Vagina (tissue), 2 donors: Measurements from ENCODE around the gene DST. TPM values are rescaled to one million over a fixed set of nuclear protein-coding genes. Genes with fewer than 3 reads are reported as not detected.
A peak's percentile ranks its signal among the peaks of the same experiment; 100 is the strongest.

Experiments
- DNase-seq, 2 donors: peaks; one replicate each; pipeline ENCODE4 v3.0.0-alpha.2; 2017; ENCODE audit errors: extremely low spot score in 2 of 2
- H3K27ac ChIP-seq: fragments of 200-600 bp; sonication (generic); one replicate; pipeline ENCODE4 v1.5.1; 2019
- H3K27me3 ChIP-seq: fragments of 200-600 bp; sonication (generic); one replicate; pipeline ENCODE4 v1.5.1; 2019
- H3K36me3 ChIP-seq, 2 donors: fragments of 200-600 bp; sonication (generic); one replicate each; pipeline ENCODE4 v1.5.1; 2017 to 2019
- H3K4me1 ChIP-seq: fragments of 200-600 bp; sonication (generic); one replicate; pipeline ENCODE4 v1.5.1; 2019
- H3K4me3 ChIP-seq, 2 donors: fragments of 200-600 bp; sonication (generic); 1 replicate in 1 of 2; 2 replicates in 1 of 2; pipeline ENCODE4 v1.5.1; 2016 to 2019
- H3K9me3 ChIP-seq: fragments of 200-600 bp; sonication (generic); one replicate; pipeline ENCODE4 v1.5.1; 2019
- POLR2A ChIP-seq, 2 donors: fragments of 450-650 bp; IDR thresholded peaks; one replicate each; pipeline ENCODE4 v1.6.1; 2017; ENCODE audit warnings: antibody characterized with exemption in 2 of 2, mild to moderate bottlenecking in 2 of 2, moderate library complexity in 2 of 2
- POLR2AphosphoS5 ChIP-seq, 2 donors: sonication (generic); formaldehyde crosslinking; IDR thresholded peaks; one replicate each; pipeline ENCODE4 v1.9.0; 2017; ENCODE audit warnings: antibody characterized with exemption in 2 of 2, mild to moderate bottlenecking in 2 of 2, low read depth in 1 of 2; ENCODE audit not compliant: insufficient read depth in 1 of 2
- intact Hi-C: fragments of 100-400 bp; cut with DNase I; formaldehyde crosslinking; loops from one replicate; pipeline ENCODE4 v1.15.1; 2023
- total RNA-seq: library from RNA; depleted of rRNA; stranded (reverse); fragments of >200 nt; gene quantifications from one replicate; pipeline ENCODE4 v1.2.3, GENCODE V29; 2016
- TF ChIP-seq, protein P1 (sequence below), 3 experiments: fragments of 450-650 bp in 2 of 3; fragments of 200-600 bp in 1 of 3; sonication (generic) in 1 of 3; IDR thresholded peaks; one replicate each; pipeline ENCODE4 v1.5.1; 2017 to 2019; ENCODE audit warnings: antibody characterized with exemption in 3 of 3, mild to moderate bottlenecking in 2 of 3, moderate library complexity in 2 of 3

The DST gene
- total RNA-seq, 1 donor from 2014 or later: 460 TPM

DNA sequence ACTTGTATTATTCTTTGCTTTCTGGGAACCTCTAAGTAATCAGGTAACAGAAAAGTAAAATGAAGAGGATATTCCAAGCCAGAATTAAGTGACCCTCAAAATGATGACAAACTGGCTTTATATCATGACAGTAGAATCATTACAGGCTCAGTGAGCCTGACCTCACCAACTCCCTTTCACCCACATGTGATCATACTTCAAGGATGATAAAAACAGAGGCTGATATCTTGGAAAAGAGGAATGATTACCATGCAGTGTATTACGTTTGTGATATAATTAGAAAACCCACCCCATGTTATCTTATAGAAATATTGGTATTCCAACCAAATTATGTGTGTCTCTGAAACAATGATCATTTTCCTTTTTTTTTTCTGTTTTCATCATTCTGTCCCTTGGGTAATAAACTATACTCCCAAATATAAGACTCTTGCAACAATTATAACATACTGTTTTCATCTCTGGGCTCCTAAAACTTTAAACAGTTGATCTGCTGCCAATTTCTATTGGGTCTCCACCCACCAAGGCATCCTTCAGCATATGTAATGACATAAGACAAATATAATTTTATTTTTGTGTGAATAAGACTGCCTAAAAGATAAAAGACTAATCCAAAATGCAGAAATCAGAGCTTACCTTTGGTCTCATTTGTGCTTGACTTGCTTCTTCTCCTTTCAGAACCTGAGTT lies 115.7 kb downstream of the DST start:
- intact Hi-C loops: no loop called here
- Histone ChIP-seq H3K9me3 (no peaks in the 10 kb centered on the region), H3K36me3 (peaks cover 0 to 64% of the 10 kb centered on the region in 2 donors), H3K27me3 (no peaks in the 10 kb centered on the region), H3K4me3 (no peak overlapping the region), H3K27ac (peak overlapping the region; percentile 81), H3K4me1 (peaks cover 64% of the 10 kb centered on the region)
- TF ChIP-seq POLR2A (IDR thresholded peaks at IDR 0.05) (no peak), POLR2AphosphoS5 (IDR thresholded peaks at IDR 0.05; ENCODE audit: insufficient read depth in 1 of 2, low read depth in 1 of 2) (no peak)
- TF ChIP-seq, protein P1, sequence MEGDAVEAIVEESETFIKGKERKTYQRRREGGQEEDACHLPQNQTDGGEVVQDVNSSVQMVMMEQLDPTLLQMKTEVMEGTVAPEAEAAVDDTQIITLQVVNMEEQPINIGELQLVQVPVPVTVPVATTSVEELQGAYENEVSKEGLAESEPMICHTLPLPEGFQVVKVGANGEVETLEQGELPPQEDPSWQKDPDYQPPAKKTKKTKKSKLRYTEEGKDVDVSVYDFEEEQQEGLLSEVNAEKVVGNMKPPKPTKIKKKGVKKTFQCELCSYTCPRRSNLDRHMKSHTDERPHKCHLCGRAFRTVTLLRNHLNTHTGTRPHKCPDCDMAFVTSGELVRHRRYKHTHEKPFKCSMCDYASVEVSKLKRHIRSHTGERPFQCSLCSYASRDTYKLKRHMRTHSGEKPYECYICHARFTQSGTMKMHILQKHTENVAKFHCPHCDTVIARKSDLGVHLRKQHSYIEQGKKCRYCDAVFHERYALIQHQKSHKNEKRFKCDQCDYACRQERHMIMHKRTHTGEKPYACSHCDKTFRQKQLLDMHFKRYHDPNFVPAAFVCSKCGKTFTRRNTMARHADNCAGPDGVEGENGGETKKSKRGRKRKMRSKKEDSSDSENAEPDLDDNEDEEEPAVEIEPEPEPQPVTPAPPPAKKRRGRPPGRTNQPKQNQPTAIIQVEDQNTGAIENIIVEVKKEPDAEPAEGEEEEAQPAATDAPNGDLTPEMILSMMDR (IDR thresholded peaks at IDR 0.05): no peak
- DNase-seq: no peak

DNA sequence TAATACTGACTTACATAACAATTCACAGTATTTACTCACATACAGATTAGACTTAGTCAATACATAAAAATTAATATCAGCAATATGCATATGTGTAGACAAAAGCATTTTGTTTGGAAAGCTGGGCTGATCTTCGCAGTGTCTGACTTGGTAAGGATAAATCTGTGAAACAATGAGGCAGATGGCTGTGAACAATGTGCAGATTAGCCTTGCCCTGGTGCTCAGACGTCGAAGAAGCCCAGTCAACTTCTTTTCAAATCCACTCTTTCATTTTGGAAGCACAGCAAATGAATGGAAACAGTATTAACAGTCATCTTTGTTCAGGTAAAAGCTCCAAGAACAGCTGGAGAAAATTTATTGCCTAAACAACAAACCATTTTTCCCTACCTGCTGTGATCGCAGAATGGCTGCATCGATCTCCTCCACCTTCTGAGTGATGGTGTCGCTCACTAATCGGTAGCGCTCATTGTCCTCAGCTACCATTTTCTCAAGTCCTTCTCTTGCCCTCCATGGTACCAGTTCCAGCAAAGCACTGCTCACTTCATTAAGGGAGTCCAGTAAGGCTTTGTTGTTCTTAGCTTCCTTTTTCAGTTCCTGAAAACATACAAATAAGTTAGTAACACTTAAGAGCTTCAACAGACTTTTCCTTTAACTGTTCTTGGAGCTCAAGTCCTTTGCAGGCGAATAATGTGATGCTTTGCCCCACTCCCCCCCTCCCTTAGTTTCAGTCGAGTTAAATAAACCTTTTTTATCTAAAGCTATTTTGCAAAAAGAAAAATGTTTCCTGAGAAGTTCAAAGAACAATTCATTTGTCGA lies 116.5 kb downstream of the DST start:
- H3K27me3 ChIP-seq: no peaks in the 10 kb centered on the region
- intact Hi-C loops: no loop called here
- peaks cover 0 to 56% of the 10 kb centered on the region in 2 donors for H3K36me3 ChIP-seq
- no peak for DNase-seq
- peak overlapping the region; percentile 81 for H3K27ac ChIP-seq
- H3K9me3 ChIP-seq: no peaks in the 10 kb centered on the region
- no peak for TF ChIP-seq POLR2AphosphoS5 (IDR thresholded peaks at IDR 0.05; ENCODE audit: insufficient read depth in 1 of 2, low read depth in 1 of 2)
- TF ChIP-seq, protein P1 (IDR thresholded peaks at IDR 0.05): no peak
- TF ChIP-seq POLR2A (IDR thresholded peaks at IDR 0.05): no peak
- no peak overlapping the region for H3K4me3 ChIP-seq
- H3K4me1 ChIP-seq: peaks cover 64% of the 10 kb centered on the region

DNA sequence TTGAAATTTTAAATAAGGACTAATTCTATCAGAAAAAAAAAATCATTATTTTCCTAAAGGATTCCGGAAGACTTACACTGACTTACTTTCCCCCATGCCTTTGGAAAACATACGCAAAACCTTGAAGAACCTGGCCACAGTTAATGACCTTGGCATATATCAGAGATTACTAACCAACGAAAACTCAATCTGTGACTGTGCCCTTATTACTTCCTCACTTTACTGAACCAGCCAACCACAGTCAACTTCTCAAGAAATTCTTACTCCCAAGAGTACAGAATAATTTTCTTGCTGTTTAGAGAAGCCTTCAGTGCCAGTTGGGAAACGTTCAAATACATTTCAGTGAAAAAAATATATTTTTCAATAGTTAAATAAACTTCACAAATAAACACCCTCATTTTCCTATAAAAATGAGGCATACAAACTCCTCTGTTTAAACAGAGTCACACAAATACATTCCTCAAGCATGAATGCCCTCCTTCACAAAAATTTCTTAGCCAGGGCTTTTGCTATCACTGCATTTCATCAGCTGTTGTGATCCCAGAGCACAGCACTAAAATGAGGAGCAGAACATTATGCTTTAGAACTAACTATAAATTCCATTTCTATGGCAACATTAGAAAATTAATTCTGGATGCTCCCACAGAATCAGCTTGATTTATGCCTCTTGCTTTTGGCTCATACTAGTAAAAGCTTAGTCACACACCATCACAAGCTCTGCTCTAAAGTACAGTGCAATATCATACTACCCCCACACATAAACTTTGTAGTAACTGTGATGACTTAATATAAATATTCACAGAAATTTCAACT lies 117.6 kb downstream of the DST start:
- no peak for TF ChIP-seq POLR2A (IDR thresholded peaks at IDR 0.05)
- TF ChIP-seq, protein P1 (IDR thresholded peaks at IDR 0.05): no peak
- peak; percentile 31 to 86 for TF ChIP-seq POLR2AphosphoS5 (IDR thresholded peaks at IDR 0.05; ENCODE audit: insufficient read depth in 1 of 2, low read depth in 1 of 2)
- no peak overlapping the region for H3K4me3 ChIP-seq
- DNase-seq: no peak
- no peaks in the 10 kb centered on the region for H3K27me3 ChIP-seq
- H3K9me3 ChIP-seq: no peaks in the 10 kb centered on the region
- H3K4me1 ChIP-seq: peaks cover 64% of the 10 kb centered on the region
- intact Hi-C loops: no loop called here
- H3K36me3 ChIP-seq: peaks cover 0 to 49% of the 10 kb centered on the region in 2 donors
- peak overlapping the region; percentile 81 for H3K27ac ChIP-seq

DNA sequence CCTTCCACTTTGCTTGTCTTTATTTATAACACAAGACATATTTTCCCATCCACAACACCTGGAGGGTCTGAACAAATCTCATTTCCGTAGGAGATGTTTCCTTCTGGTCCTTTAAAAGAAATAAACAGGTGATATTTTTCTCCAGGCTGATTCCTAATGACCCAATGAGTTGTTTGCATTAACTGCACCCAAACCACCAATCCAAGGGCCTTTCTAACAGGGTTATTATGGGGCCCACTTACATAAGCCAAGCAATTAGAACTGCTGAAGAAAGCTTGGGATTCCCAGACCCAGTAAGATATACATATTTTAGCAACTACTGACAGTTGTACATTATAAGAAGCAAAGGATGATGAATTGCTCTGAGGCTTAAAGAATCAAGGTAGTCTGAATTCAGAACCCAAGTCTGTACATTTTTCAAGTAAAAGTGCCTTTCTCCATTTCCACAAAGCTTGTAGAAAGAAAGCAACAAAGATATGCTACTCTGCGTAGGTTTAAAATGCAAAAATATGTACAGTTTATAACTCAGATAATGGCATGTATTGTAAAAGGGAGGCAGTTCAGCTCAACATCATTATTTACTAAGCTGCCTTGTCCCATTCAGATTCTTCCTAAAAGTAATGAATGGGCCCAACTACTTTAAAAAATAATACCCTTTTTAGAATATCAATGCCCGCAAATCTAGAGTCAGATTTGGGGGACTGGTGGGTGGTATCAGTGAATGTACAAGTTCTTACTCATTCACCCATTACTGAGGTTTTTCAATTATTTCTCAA lies 120.0 kb downstream of the DST start:
- Histone ChIP-seq H3K27ac (peak overlapping the region; percentile 81), H3K36me3 (peaks cover 0 to 43% of the 10 kb centered on the region in 2 donors), H3K9me3 (no peaks in the 10 kb centered on the region), H3K4me1 (peaks cover 68% of the 10 kb centered on the region), H3K27me3 (no peaks in the 10 kb centered on the region), H3K4me3 (no peak overlapping the region)
- intact Hi-C loops: no loop called here
- DNase-seq: no peak
- TF ChIP-seq POLR2A (IDR thresholded peaks at IDR 0.05) (no peak), POLR2AphosphoS5 (IDR thresholded peaks at IDR 0.05; ENCODE audit: insufficient read depth in 1 of 2, low read depth in 1 of 2) (no peak)
- TF ChIP-seq, protein P1 (IDR thresholded peaks at IDR 0.05): no peak
